Gastrocnemius medialis (tissue), 4 donors: ENCODE data around the gene TLR9.

Experiments used
- POLR2A ChIP-seq, 2 donors: fragments of 450-650 bp; IDR thresholded peaks; one replicate each; pipeline ENCODE4 v1.6.1; 2017; ENCODE audit warnings: antibody characterized with exemption in 2 of 2, mild to moderate bottlenecking in 2 of 2, moderate library complexity in 2 of 2
- TF ChIP-seq, protein P1 (sequence below), 5 experiments: fragments of 450-650 bp in 3 of 5; fragments of 200-600 bp in 2 of 5; sonication (generic) in 2 of 5; IDR thresholded peaks in 4 of 5; conservative IDR thresholded peaks in 1 of 5; 1 replicate in 4 of 5; 2 replicates in 1 of 5; pipeline ENCODE4 v1.5.1; 2016 to 2019; ENCODE audit warnings: antibody characterized with exemption in 5 of 5, mild to moderate bottlenecking in 3 of 5, moderate library complexity in 3 of 5

DNA sequence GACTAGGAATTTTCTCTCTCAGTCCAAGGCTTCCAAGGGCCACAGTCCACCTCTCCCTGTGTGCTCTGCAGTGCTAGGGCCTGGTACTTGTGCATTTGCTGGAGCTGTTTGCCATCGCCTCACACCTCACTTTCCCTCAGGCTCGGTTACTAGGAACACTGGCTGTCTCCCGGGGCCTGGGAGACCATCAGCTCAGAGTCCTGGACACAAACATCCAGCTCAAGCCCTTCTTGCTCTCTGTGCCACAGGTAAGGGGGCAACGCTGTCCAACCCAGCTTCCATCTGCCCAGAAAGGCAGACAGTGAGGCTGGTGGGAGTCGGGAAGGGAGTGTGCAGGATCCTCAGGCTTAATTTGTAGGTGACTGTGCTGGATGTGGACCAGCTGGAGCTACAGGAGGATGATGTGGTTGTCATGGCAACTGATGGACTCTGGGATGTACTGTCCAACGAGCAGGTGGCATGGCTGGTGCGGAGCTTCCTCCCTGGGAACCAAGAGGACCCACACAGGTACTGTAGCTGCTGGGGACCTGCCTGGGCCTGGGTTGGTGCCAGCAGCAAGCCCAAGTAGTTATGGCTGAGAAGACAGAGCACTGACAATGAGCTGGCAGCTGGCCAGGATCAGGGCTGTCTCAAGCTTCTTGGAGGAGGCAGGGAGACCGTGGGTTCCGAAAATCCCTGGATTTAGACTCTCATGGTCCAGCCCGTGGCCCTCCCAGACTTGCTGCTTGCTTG lies 23.5 kb upstream of the TLR9 start:
- TF ChIP-seq, protein P1, sequence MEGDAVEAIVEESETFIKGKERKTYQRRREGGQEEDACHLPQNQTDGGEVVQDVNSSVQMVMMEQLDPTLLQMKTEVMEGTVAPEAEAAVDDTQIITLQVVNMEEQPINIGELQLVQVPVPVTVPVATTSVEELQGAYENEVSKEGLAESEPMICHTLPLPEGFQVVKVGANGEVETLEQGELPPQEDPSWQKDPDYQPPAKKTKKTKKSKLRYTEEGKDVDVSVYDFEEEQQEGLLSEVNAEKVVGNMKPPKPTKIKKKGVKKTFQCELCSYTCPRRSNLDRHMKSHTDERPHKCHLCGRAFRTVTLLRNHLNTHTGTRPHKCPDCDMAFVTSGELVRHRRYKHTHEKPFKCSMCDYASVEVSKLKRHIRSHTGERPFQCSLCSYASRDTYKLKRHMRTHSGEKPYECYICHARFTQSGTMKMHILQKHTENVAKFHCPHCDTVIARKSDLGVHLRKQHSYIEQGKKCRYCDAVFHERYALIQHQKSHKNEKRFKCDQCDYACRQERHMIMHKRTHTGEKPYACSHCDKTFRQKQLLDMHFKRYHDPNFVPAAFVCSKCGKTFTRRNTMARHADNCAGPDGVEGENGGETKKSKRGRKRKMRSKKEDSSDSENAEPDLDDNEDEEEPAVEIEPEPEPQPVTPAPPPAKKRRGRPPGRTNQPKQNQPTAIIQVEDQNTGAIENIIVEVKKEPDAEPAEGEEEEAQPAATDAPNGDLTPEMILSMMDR (IDR thresholded peaks at IDR 0.05 in 4 of 5, conservative IDR thresholded peaks at IDR 0.05 in 1 of 5), result no peak
- TF ChIP-seq POLR2A (IDR thresholded peaks at IDR 0.05), result no peak
